ENCODE results near the gene GRID1. TPM values are rescaled to one million over a fixed set of nuclear protein-coding genes. Genes with fewer than 3 reads are reported as not detected.

Gene GRID1
- polyA plus RNA-seq, 1 donor (not counting 4 experiments of a cell fraction or from before 2014, with no cell fraction given) = 0.01 TPM

DNA sequence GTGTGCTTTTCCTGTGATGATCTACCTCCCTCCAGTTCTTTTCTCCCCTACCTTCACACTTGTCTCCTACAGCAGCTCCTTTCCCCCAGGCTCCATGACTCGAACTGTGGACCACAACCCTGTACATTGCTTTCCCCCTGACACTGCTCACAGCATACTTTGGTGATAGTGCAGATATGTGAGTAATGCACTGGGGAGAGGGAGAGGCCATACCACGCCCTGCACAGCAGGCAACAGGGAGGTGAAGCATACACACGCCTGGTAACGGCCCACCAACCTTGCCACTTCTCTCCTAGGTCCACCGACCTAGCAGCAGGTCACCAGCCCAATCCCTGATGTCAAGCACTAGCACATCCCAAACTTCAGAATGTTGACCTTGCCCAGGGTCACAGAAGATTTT is 238.2 kb downstream of the GRID1 start:
- H3K9me1 ChIP-seq (ENCODE audit: control insufficient read depth, extremely low read depth, insufficient read depth, low read length) = no peaks in the 10 kb centered on the region
- no peak overlapping the region for H3K4me3 ChIP-seq (ENCODE audit: control insufficient read depth in 2 of 3, extremely low read depth in 1 of 3, insufficient read depth in 2 of 3, low read depth in 1 of 3, low read length in 3 of 3)
- TF ChIP-seq CTCF (optimal IDR thresholded peaks at IDR 0.05 in 1 of 3, IDR thresholded peaks at IDR 0.05 in 1 of 3, conservative IDR thresholded peaks at IDR 0.05 in 1 of 3; ENCODE audit: extremely low read depth in 1 of 3, insufficient read depth in 2 of 3, low read length in 3 of 3) (no peak), EZH2 (IDR thresholded peaks at IDR 0.05; ENCODE audit: low read length) (no peak)
- FAIRE-seq = no peak
- H4K20me1 ChIP-seq (ENCODE audit: control insufficient read depth, extremely low read depth, insufficient read depth, low read length) = no peaks in the 10 kb centered on the region
- no peak overlapping the region for H3K27ac ChIP-seq (ENCODE audit: control insufficient read depth, insufficient read depth, low read length)
- no peaks in the 10 kb centered on the region for H3K9me3 ChIP-seq (ENCODE audit: control insufficient read depth, low read depth, low read length)
- H3K9ac ChIP-seq (ENCODE audit: control insufficient read depth, extremely low read depth, insufficient read depth, low read length) = no peak overlapping the region
- no peaks in the 10 kb centered on the region for H3K27me3 ChIP-seq (ENCODE audit: control insufficient read depth, extremely low read depth, insufficient read depth, low read length)
- H3K4me1 ChIP-seq (ENCODE audit: control insufficient read depth, extremely low read depth, insufficient read depth, low read length) = no peaks in the 10 kb centered on the region
- H3K36me3 ChIP-seq (ENCODE audit: control insufficient read depth in 2 of 2, extremely low read depth in 1 of 2, insufficient read depth in 2 of 2, low read length in 2 of 2) = no peaks in the 10 kb centered on the region
- no peak overlapping the region for H2AFZ ChIP-seq (ENCODE audit: control insufficient read depth, low read length)
- H3K79me2 ChIP-seq (ENCODE audit: control insufficient read depth, insufficient read depth, low read length) = no peaks in the 10 kb centered on the region
- no peak for DNase-seq (ENCODE audit: low read depth, low spot score)
- no peak overlapping the region for H3K4me2 ChIP-seq (ENCODE audit: control insufficient read depth, extremely low read depth, insufficient read depth, low read depth, low read length)
- dilution Hi-C loops (cut with MboI; ENCODE audit: extremely low pct_ligation_motif_present, low sequenced_read_pairs) = no loop called here

DNA sequence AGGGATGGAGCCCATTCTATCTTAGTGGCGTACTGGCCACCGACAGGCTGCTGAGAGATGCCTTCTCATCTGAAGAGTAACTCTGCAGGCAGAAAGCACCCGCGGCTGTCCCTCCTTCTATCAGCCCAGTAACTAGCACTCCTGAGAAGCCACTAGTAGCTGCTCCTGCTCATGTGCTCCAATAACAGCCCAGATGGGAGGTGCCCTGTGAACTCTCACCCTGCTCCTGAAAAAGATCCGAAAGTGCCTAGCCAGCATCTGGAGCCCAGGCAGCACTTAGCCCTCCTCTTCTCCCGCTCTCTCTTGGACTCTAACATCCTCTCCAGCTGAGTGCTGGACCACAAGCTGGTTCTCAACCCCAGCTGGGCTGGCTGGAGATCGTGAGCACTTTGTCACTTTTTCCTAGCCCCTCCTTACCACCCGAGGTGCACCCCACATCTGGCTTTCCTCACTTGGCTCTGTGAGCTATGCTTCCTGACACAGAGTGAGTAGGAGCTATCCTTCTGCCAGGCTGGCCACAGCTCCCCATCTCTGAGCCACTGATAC is 239.2 kb downstream of the GRID1 start:
- H3K36me3 ChIP-seq (ENCODE audit: control insufficient read depth in 2 of 2, extremely low read depth in 1 of 2, insufficient read depth in 2 of 2, low read length in 2 of 2) = no peaks in the 10 kb centered on the region
- H4K20me1 ChIP-seq (ENCODE audit: control insufficient read depth, extremely low read depth, insufficient read depth, low read length) = no peaks in the 10 kb centered on the region
- H3K4me3 ChIP-seq (ENCODE audit: control insufficient read depth in 2 of 3, extremely low read depth in 1 of 3, insufficient read depth in 2 of 3, low read depth in 1 of 3, low read length in 3 of 3) = no peak overlapping the region
- TF ChIP-seq CTCF (optimal IDR thresholded peaks at IDR 0.05 in 1 of 3, IDR thresholded peaks at IDR 0.05 in 1 of 3, conservative IDR thresholded peaks at IDR 0.05 in 1 of 3; ENCODE audit: extremely low read depth in 1 of 3, insufficient read depth in 2 of 3, low read length in 3 of 3) = no peak
- no peak for TF ChIP-seq EZH2 (IDR thresholded peaks at IDR 0.05; ENCODE audit: low read length)
- H3K27ac ChIP-seq (ENCODE audit: control insufficient read depth, insufficient read depth, low read length) = no peak overlapping the region
- no peak overlapping the region for H3K9ac ChIP-seq (ENCODE audit: control insufficient read depth, extremely low read depth, insufficient read depth, low read length)
- dilution Hi-C loops (cut with MboI; ENCODE audit: extremely low pct_ligation_motif_present, low sequenced_read_pairs) = no loop called here
- no peaks in the 10 kb centered on the region for H3K27me3 ChIP-seq (ENCODE audit: control insufficient read depth, extremely low read depth, insufficient read depth, low read length)
- DNase-seq (ENCODE audit: low read depth, low spot score) (no peak), FAIRE-seq (no peak)
- H3K79me2 ChIP-seq (ENCODE audit: control insufficient read depth, insufficient read depth, low read length) = no peaks in the 10 kb centered on the region
- H3K4me2 ChIP-seq (ENCODE audit: control insufficient read depth, extremely low read depth, insufficient read depth, low read depth, low read length) = no peak overlapping the region
- H3K4me1 ChIP-seq (ENCODE audit: control insufficient read depth, extremely low read depth, insufficient read depth, low read length) = no peaks in the 10 kb centered on the region
- H3K9me3 ChIP-seq (ENCODE audit: control insufficient read depth, low read depth, low read length) = no peaks in the 10 kb centered on the region
- H3K9me1 ChIP-seq (ENCODE audit: control insufficient read depth, extremely low read depth, insufficient read depth, low read length) = no peaks in the 10 kb centered on the region
- H2AFZ ChIP-seq (ENCODE audit: control insufficient read depth, low read length) = no peak overlapping the region
